Measurements from ENCODE around the gene CSTF1.

DNA sequence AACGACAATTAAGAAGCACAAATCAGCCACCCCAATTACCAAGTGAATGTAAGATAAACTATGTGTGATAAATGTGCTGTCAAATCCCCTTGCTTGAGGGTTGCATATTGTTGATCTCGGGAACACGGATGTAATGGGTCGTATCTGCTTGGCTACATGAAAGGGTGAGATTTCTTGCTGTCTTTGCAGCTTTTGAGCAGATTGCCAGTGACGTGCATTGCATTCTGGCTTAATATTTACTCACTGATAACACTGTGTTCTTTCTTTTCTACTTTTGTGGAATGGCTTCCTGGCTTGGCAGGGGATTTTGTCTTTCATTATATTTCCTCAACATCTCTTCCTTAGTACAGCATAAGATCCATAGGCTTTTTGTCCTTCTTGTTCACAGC is 44.1 kb upstream of the CSTF1 start:
- TF ChIP-seq POLR2AphosphoS5 (IDR thresholded peaks at IDR 0.05; ENCODE audit: insufficient read depth, low read depth, low read length) (no peak), FOS (IDR thresholded peaks at IDR 0.05; ENCODE audit: borderline replicate concordance, insufficient read depth, low read length) (no peak), POLR2A (IDR thresholded peaks at IDR 0.05; ENCODE audit: low read depth, low read length) (no peak)
- TF ChIP-seq, protein P1, sequence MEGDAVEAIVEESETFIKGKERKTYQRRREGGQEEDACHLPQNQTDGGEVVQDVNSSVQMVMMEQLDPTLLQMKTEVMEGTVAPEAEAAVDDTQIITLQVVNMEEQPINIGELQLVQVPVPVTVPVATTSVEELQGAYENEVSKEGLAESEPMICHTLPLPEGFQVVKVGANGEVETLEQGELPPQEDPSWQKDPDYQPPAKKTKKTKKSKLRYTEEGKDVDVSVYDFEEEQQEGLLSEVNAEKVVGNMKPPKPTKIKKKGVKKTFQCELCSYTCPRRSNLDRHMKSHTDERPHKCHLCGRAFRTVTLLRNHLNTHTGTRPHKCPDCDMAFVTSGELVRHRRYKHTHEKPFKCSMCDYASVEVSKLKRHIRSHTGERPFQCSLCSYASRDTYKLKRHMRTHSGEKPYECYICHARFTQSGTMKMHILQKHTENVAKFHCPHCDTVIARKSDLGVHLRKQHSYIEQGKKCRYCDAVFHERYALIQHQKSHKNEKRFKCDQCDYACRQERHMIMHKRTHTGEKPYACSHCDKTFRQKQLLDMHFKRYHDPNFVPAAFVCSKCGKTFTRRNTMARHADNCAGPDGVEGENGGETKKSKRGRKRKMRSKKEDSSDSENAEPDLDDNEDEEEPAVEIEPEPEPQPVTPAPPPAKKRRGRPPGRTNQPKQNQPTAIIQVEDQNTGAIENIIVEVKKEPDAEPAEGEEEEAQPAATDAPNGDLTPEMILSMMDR (IDR thresholded peaks at IDR 0.05; ENCODE audit: extremely low read depth in 1 of 2, insufficient read depth in 1 of 2, low read depth in 1 of 2, low read length in 2 of 2), result no peak
